ENCODE data around the gene USP49.

The USP49 gene

GRCh38 chr6:41785689-41786450, 109.3 kb downstream of the USP49 start:
- peaks cover 3 to 21% of the 10 kb centered on the region in 2 experiments for H3K36me3 ChIP-seq (ENCODE audit: control insufficient read depth in 1 of 2, insufficient read depth in 2 of 2, low read depth in 1 of 2, low read length in 2 of 2)
- peak overlapping the region; percentile 60 for H2BK15ac ChIP-seq (ENCODE audit: low read depth, poor library complexity, severe bottlenecking)
- H3K27ac ChIP-seq (ENCODE audit: low read length, poor library complexity, severe bottlenecking): no peak overlapping the region
- 39% methylated on average over 24 of the region's 29 CpGs for WGBS
- H2BK5ac ChIP-seq (ENCODE audit: low read depth, low read length, poor library complexity, severe bottlenecking): no peak overlapping the region
- H2AK5ac ChIP-seq (ENCODE audit: low read length, severe bottlenecking): no peak overlapping the region
- H2AFZ ChIP-seq (ENCODE audit: low read depth, low read length): no peak overlapping the region
- H3K4ac ChIP-seq (ENCODE audit: low read depth in 1 of 2, low read length in 2 of 2): peak overlapping the region in 1 of 2 experiments; percentile 49
- peak overlapping the region; percentile 74 for H3K9ac ChIP-seq (ENCODE audit: low read length)
- H3K4me1 ChIP-seq (ENCODE audit: control insufficient read depth, insufficient read depth, low read depth, low read length): peaks cover 22% of the 10 kb centered on the region
- no peaks in the 10 kb centered on the region for H3K9me3 ChIP-seq (ENCODE audit: control insufficient read depth, low read length)
- DNase-seq: peak; percentile 40
- H3K23ac ChIP-seq (ENCODE audit: low read length in 2 of 2): no peak overlapping the region
- peak overlapping the region; percentile 91 for H3K4me2 ChIP-seq (ENCODE audit: low read length, poor library complexity, severe bottlenecking)
- H3K27me3 ChIP-seq (ENCODE audit: control insufficient read depth in 1 of 2, insufficient read depth in 1 of 2, low read length in 2 of 2): no peaks in the 10 kb centered on the region
- peak overlapping the region; percentile 69 to 100 for H3K4me3 ChIP-seq (ENCODE audit: insufficient read depth in 1 of 2, low read depth in 1 of 2, low read length in 2 of 2)
- H4K8ac ChIP-seq (ENCODE audit: low read length): peak overlapping the region; percentile 78
- H3K14ac ChIP-seq (ENCODE audit: low read length in 2 of 2): peak overlapping the region in 1 of 2 experiments; percentile 84
- peaks cover 15% of the 10 kb centered on the region for H3K79me1 ChIP-seq (replicated peaks; ENCODE audit: low read length, poor library complexity, severe bottlenecking)
- H3K18ac ChIP-seq (ENCODE audit: low read depth in 1 of 2, low read length in 2 of 2): peak overlapping the region; percentile 44 to 75
- peak overlapping the region; percentile 2 for H4K91ac ChIP-seq (ENCODE audit: low read length)
- H2BK120ac ChIP-seq (ENCODE audit: low read depth, low read length): no peak overlapping the region
- H2BK12ac ChIP-seq (ENCODE audit: low read length in 2 of 2): peak overlapping the region in 1 of 2 experiments; percentile 15

- H3K4me3 ChIP-seq (ENCODE audit: insufficient read depth in 1 of 2, low read depth in 1 of 2, low read length in 2 of 2): no peak overlapping the region
- H3K27me3 ChIP-seq (ENCODE audit: control insufficient read depth in 1 of 2, insufficient read depth in 1 of 2, low read length in 2 of 2): no peaks in the 10 kb centered on the region
- H3K79me1 ChIP-seq (replicated peaks; ENCODE audit: low read length, poor library complexity, severe bottlenecking): peaks cover 13% of the 10 kb centered on the region
- H3K9ac ChIP-seq (ENCODE audit: low read length): no peak overlapping the region
- H3K4me1 ChIP-seq (ENCODE audit: control insufficient read depth, insufficient read depth, low read depth, low read length): peaks cover 23% of the 10 kb centered on the region
- H2BK120ac ChIP-seq (ENCODE audit: low read depth, low read length): no peak overlapping the region
- WGBS: 88% methylated on average over 11 of the region's 11 CpGs
- no peak overlapping the region for H2AFZ ChIP-seq (ENCODE audit: low read depth, low read length)
- H3K27ac ChIP-seq (ENCODE audit: low read length, poor library complexity, severe bottlenecking): no peak overlapping the region
- no peaks in the 10 kb centered on the region for H3K9me3 ChIP-seq (ENCODE audit: control insufficient read depth, low read length)
- H4K8ac ChIP-seq (ENCODE audit: low read length): no peak overlapping the region
- DNase-seq: no peak
- H3K23ac ChIP-seq (ENCODE audit: low read length in 2 of 2): no peak overlapping the region
- peaks cover 3 to 15% of the 10 kb centered on the region in 2 experiments for H3K36me3 ChIP-seq (ENCODE audit: control insufficient read depth in 1 of 2, insufficient read depth in 2 of 2, low read depth in 1 of 2, low read length in 2 of 2)
- H3K4ac ChIP-seq (ENCODE audit: low read depth in 1 of 2, low read length in 2 of 2): no peak overlapping the region
- no peak overlapping the region for H4K91ac ChIP-seq (ENCODE audit: low read length)
- no peak overlapping the region for H2AK5ac ChIP-seq (ENCODE audit: low read length, severe bottlenecking)
- H3K14ac ChIP-seq (ENCODE audit: low read length in 2 of 2): no peak overlapping the region
- no peak overlapping the region for H3K18ac ChIP-seq (ENCODE audit: low read depth in 1 of 2, low read length in 2 of 2)
- H3K4me2 ChIP-seq (ENCODE audit: low read length, poor library complexity, severe bottlenecking): no peak overlapping the region
- H2BK12ac ChIP-seq (ENCODE audit: low read length in 2 of 2): no peak overlapping the region
- H2BK15ac ChIP-seq (ENCODE audit: low read depth, poor library complexity, severe bottlenecking): no peak overlapping the region
- no peak overlapping the region for H2BK5ac ChIP-seq (ENCODE audit: low read depth, low read length, poor library complexity, severe bottlenecking)
These were observed 109.9 kb downstream of the USP49 start for GRCh38 chr6:41785254-41785653.

- Histone ChIP-seq H3K4me2 (ENCODE audit: low read length, poor library complexity, severe bottlenecking) (no peak overlapping the region), H2BK5ac (ENCODE audit: low read depth, low read length, poor library complexity, severe bottlenecking) (no peak overlapping the region), H2BK15ac (ENCODE audit: low read depth, poor library complexity, severe bottlenecking) (no peak overlapping the region), H3K27ac (ENCODE audit: low read length, poor library complexity, severe bottlenecking) (no peak overlapping the region), H4K8ac (ENCODE audit: low read length) (no peak overlapping the region), H3K9ac (ENCODE audit: low read length) (no peak overlapping the region), H3K4me1 (ENCODE audit: control insufficient read depth, insufficient read depth, low read depth, low read length) (peaks cover 21% of the 10 kb centered on the region), H3K9me3 (ENCODE audit: control insufficient read depth, low read length) (no peaks in the 10 kb centered on the region), H4K91ac (ENCODE audit: low read length) (no peak overlapping the region), H3K36me3 (ENCODE audit: control insufficient read depth in 1 of 2, insufficient read depth in 2 of 2, low read depth in 1 of 2, low read length in 2 of 2) (peaks cover 0 to 9% of the 10 kb centered on the region in 2 experiments), H3K18ac (ENCODE audit: low read depth in 1 of 2, low read length in 2 of 2) (no peak overlapping the region), H2AFZ (ENCODE audit: low read depth, low read length) (no peak overlapping the region), H2BK120ac (ENCODE audit: low read depth, low read length) (no peak overlapping the region), H2BK12ac (ENCODE audit: low read length in 2 of 2) (no peak overlapping the region), H3K14ac (ENCODE audit: low read length in 2 of 2) (no peak overlapping the region), H3K23ac (ENCODE audit: low read length in 2 of 2) (no peak overlapping the region), H2AK5ac (ENCODE audit: low read length, severe bottlenecking) (no peak overlapping the region), H3K79me1 (replicated peaks; ENCODE audit: low read length, poor library complexity, severe bottlenecking) (peaks cover 10% of the 10 kb centered on the region), H3K27me3 (ENCODE audit: control insufficient read depth in 1 of 2, insufficient read depth in 1 of 2, low read length in 2 of 2) (no peaks in the 10 kb centered on the region), H3K4ac (ENCODE audit: low read depth in 1 of 2, low read length in 2 of 2) (no peak overlapping the region), H3K4me3 (ENCODE audit: insufficient read depth in 1 of 2, low read depth in 1 of 2, low read length in 2 of 2) (no peak overlapping the region)
- no peak for DNase-seq
- 54% methylated on average over 3 of the region's 5 CpGs for WGBS
These were observed 110.5 kb downstream of the USP49 start for GRCh38 chr6:41784581-41785171.

GRCh38 chr6:41783106-41783780, 111.9 kb downstream of the USP49 start:
- H3K9me3 ChIP-seq (ENCODE audit: control insufficient read depth, low read length): no peaks in the 10 kb centered on the region
- H3K4ac ChIP-seq (ENCODE audit: low read depth in 1 of 2, low read length in 2 of 2): no peak overlapping the region

More at GRCh38 chr6:41783106-41783780, 111.9 kb downstream of the USP49 start:
- Histone ChIP-seq H3K27me3 (ENCODE audit: control insufficient read depth in 1 of 2, insufficient read depth in 1 of 2, low read length in 2 of 2) (no peaks in the 10 kb centered on the region), H3K23ac (ENCODE audit: low read length in 2 of 2) (no peak overlapping the region), H3K9ac (ENCODE audit: low read length) (no peak overlapping the region), H4K91ac (ENCODE audit: low read length) (no peak overlapping the region), H3K18ac (ENCODE audit: low read depth in 1 of 2, low read length in 2 of 2) (no peak overlapping the region), H3K27ac (ENCODE audit: low read length, poor library complexity, severe bottlenecking) (no peak overlapping the region), H3K14ac (ENCODE audit: low read length in 2 of 2) (no peak overlapping the region), H3K4me3 (ENCODE audit: insufficient read depth in 1 of 2, low read depth in 1 of 2, low read length in 2 of 2) (peak overlapping the region in 1 of 2 experiments; percentile 18), H2AK5ac (ENCODE audit: low read length, severe bottlenecking) (no peak overlapping the region), H2BK5ac (ENCODE audit: low read depth, low read length, poor library complexity, severe bottlenecking) (no peak overlapping the region), H2BK15ac (ENCODE audit: low read depth, poor library complexity, severe bottlenecking) (no peak overlapping the region), H4K8ac (ENCODE audit: low read length) (no peak overlapping the region), H2BK120ac (ENCODE audit: low read depth, low read length) (no peak overlapping the region), H3K4me1 (ENCODE audit: control insufficient read depth, insufficient read depth, low read depth, low read length) (peaks cover 20% of the 10 kb centered on the region), H3K36me3 (ENCODE audit: control insufficient read depth in 1 of 2, insufficient read depth in 2 of 2, low read depth in 1 of 2, low read length in 2 of 2) (no peaks in the 10 kb centered on the region), H3K4me2 (ENCODE audit: low read length, poor library complexity, severe bottlenecking) (no peak overlapping the region), H3K79me1 (replicated peaks; ENCODE audit: low read length, poor library complexity, severe bottlenecking) (peaks cover 16% of the 10 kb centered on the region), H2AFZ (ENCODE audit: low read depth, low read length) (no peak overlapping the region), H2BK12ac (ENCODE audit: low read length in 2 of 2) (no peak overlapping the region)
- DNase-seq: no peak
- 85% methylated on average over 5 of the region's 6 CpGs for WGBS
